ENCODE data around the gene GINS1.

The GINS1 gene

GRCh38 chr20:25478889-25479568, 71.6 kb downstream of the GINS1 start:
- no peak for DNase-seq

GRCh38 chr20:25479638-25480037, 72.2 kb downstream of the GINS1 start:
- no peak for DNase-seq

- DNase-seq, result no peak
These were observed 72.7 kb downstream of the GINS1 start for GRCh38 chr20:25480156-25480555.

- DNase-seq, result no peak
These were observed 73.3 kb downstream of the GINS1 start for GRCh38 chr20:25480797-25481196.

- no peak for DNase-seq
These were observed 73.9 kb downstream of the GINS1 start for GRCh38 chr20:25481235-25481917.

- no peak for DNase-seq
These were observed 74.4 kb downstream of the GINS1 start for GRCh38 chr20:25481918-25482253.

GRCh38 chr20:25483431-25484132, 76.1 kb downstream of the GINS1 start:
- DNase-seq, result no peak

- no peak for DNase-seq
These were observed 76.9 kb downstream of the GINS1 start for GRCh38 chr20:25484224-25484846.

- DNase-seq, result no peak
These were observed 77.5 kb downstream of the GINS1 start for GRCh38 chr20:25484911-25485511.

GRCh38 chr20:25485872-25486271, 78.4 kb downstream of the GINS1 start:
- DNase-seq, result no peak

- no peak for DNase-seq
These were observed 78.9 kb downstream of the GINS1 start for GRCh38 chr20:25486377-25486776.

GRCh38 chr20:25487306-25487705, 79.8 kb downstream of the GINS1 start:
- no peak for DNase-seq

GRCh38 chr20:25487975-25488374, 80.5 kb downstream of the GINS1 start:
- no peak for DNase-seq

GRCh38 chr20:25489221-25489871, 81.9 kb downstream of the GINS1 start:
- DNase-seq, result no peak

- DNase-seq, result no peak
These were observed 83.4 kb downstream of the GINS1 start for GRCh38 chr20:25490656-25491445.

GRCh38 chr20:25491446-25492038, 84.1 kb downstream of the GINS1 start:
- no peak for DNase-seq

GRCh38 chr20:25493137-25493536, 85.7 kb downstream of the GINS1 start:
- no peak for DNase-seq

GRCh38 chr20:25493748-25494505, 86.5 kb downstream of the GINS1 start:
- no peak for DNase-seq

- no peak for DNase-seq
These were observed 87.2 kb downstream of the GINS1 start for GRCh38 chr20:25494506-25495188.

GRCh38 chr20:25495189-25495824, 87.8 kb downstream of the GINS1 start:
- no peak for DNase-seq
